Measurements from ENCODE around the gene SPTBN1.

DNA sequence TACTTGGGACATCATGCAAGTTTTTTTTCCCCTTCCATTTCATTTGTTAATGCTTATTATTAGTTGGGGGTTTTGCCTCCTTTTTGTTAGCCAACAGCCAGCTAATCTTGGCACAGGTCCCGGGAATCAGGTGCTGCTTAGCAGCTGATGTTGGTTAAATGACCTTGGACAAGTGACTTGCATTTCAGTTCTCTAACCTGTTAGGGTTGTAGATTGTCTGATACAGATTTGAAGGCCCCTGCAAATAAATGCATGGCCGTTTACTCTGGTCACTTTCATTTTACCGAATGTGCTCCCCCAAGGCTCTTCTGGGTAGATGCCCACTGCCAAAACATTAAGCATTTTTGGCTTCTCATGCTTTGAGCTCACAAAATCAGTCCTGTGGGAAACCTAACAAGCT lies 120.9 kb downstream of the SPTBN1 start:
- TF ChIP-seq CTCF (IDR thresholded peaks at IDR 0.05): no peak
- no peak for TF ChIP-seq POLR2A (IDR thresholded peaks at IDR 0.05)
